ENCODE measurements around the gene ITPKC.

Gene ITPKC

DNA sequence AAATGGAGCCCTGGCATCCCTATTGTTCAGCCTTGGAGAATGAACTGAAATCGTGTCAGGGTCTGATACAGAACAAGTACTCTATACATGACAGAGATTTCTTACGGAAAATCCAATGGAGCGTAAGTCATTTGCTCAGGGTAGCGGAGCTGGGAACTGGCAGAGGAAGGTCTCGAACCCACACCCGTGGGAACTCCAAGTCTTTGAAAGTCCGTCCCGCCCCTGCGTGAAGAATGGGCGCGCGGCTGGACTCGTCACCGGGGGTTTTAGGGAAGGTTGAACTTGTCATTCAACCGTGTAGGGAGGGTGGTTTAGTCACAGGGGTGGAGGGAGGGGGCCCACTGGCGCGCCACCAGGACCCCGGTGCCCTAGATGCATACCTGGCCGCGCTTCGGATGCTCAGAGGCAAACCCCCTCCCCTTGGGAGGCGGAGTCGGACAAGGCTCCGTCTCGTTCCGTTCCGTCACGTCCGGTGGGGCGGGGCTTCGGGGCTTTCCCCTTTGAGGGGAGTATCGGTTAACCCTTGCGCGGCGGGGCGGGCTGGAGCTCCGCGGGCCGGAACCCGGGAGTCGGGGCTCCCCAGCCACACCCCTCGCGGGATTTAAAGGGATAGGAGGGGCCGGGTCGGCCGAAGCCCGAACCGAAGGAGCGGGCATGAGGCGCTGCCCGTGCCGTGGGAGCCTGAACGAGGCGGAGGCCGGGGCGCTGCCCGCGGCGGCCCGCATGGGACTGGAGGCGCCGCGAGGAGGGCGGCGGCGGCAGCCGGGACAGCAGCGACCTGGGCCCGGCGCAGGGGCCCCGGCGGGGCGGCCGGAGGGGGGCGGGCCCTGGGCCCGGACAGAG is at the start of gene ITPKC, which contains the start of gene COQ8B:
TSS of gene ITPKC (plus strand) at position 631 of the 843 bp plus-strand sequence. CDS start at position 655, 24 bp downstream.
TSS of gene COQ8B (minus strand) at position 405 of the 843 bp plus-strand sequence. CDS start 2,254 bp downstream, outside the sequence.
- DNase-seq, result peak; percentile 68

DNA sequence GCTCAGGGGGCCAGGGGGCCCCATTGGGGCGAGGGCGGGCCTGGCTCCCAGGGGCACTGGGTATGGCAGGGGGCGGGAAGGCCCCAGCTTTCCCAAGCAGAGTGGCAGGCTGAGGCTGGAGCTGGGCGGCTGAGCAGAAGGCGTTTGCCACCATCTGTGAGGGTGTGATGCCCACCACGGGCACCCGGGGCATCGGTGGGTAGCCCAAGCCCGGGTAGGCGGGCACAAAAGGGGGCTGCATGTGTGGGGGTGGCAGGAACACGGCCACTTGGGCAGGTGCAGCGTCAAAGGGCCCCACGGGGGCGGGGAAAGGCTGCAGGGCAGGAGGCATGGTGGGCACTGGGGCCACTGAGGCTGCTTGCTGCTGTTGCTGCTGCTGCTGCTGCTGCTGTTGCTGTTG is 49.3 kb upstream of the ITPKC start:
- DNase-seq, result no peak

DNA sequence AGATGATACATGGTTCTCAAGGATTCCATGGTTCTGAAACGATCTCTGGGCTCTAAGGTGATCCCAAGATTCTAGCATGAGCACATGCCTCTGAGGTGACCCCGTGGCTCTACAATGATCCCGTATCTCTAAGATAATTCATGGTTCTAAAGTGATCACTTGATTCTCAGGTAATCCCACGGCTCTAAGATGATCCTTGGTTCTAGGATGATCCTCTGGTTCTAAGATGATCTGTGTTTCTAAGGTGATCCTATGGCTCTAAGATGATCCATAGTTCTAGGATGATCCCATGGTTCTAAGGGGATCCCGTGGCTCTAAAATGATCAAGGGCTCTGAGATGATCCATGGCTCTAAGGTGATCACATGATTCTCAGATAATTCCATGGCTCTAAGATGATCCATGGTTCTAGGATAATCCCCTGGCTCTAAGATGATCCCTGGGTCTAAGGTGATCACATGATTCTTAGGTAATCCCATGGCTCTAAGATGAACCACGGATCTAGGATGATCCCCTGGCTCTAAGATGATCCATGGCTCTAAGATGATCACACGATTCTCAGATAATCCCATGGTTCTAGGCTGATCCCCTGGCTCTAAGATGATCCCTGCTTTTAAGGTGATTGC is 47.8 kb upstream of the ITPKC start:
- DNase-seq, result no peak

GRCh38 chr19:40671404-40671803 is 45.5 kb upstream of the ITPKC start:
- no peak for DNase-seq

DNA sequence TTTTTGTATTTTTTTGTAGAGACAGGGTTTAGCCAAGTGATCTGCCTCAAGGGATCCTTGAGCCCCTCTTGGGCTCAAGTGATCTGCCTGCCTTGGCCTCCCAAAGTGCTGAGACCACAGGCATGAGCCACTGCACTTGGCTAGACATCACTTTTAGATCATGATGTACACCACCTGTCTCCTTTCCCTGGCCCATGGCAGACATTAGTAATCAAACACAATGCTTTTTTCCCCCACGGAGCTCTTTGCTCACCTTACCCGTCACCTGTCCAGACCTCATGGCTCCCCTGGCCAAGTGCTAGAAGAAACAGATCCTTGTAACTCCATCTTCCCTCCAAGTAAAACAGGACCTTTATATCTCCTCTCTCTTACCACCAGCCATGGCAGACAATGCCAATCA is 44.9 kb upstream of the ITPKC start:
- no peak for DNase-seq

DNA sequence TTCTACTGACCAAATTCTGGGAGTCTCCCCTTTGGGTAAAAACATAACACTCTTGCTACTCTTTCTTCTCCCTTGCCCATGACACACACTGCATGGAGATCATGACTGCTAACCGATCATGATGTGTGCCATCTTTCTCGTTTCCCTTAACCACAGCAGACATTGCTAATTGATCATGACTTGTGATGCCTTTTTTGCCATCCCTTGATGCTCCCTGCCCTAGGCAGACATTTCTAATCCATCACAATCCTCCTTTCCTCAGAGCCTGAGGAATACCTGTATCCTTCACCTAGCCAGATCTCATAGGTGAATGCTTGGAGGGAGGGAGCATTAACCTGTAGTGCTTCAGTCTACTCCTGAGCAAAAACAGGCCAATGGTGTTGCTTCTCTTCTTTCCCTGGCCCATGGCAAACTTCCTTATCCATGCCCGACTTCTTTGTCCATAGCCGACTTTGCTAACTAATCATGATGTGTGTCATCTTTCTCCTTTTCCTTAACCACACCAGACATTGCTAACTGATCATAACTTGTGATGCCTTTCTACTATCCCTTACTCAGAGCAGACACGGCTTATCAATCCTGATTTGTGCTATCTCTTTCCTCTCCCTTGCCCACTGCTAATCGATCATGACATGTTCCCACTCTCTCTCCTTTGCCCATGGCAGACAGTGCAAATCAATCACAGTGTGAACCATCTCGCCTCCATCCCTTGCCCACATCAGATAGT is 44.2 kb upstream of the ITPKC start:
- DNase-seq, result no peak

DNA sequence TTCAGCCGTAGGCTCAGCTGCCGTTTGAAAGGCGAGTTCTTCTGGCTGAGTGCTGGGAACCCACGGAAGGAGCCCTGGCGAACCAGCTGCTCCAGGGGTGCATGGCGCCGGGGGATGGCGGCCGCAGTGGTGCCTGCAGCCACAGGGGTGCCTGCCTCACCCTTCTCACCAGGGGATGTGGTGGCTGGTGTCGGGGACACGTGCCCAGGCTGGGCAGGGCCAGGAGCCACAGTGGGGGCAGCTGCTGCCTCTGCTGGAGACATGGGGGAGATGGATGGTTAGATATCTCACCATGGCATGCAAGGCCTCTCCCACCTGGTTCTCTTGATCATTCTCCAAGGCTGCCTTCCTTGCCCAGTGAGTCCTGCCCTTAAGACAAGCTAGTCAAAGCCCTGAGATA is 43.5 kb upstream of the ITPKC start:
- no peak for DNase-seq

- DNase-seq, result no peak
These were observed 42.6 kb upstream of the ITPKC start for GRCh38 chr19:40674291-40674690.

- no peak for DNase-seq
These were observed 39.8 kb upstream of the ITPKC start for GRCh38 chr19:40677156-40677555.

GRCh38 chr19:40681039-40681438 is 35.9 kb upstream of the ITPKC start:
- no peak for DNase-seq

- no peak for DNase-seq
These were observed 34.4 kb upstream of the ITPKC start for GRCh38 chr19:40682431-40682964.

DNA sequence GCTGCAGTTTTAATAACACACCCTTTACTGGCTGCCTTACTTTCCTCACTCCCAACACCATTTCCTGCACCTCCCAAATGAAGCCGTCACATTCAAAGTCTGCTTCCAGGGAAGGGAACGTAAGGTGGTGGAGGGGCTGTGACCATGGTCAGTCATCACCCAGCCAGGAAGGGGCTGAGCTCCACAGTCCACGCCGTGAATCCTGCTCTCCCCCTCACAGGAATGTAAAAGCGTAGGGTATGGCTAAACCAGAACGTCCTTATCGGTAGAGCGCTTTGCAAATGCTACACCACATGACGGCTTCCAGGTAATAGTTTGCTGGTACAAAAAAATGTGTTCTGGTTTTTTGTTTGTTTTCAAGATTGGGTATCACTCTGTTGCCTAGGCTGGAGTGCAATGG is 33.5 kb upstream of the ITPKC start:
- no peak for DNase-seq

GRCh38 chr19:40684280-40684679 is 32.6 kb upstream of the ITPKC start:
- DNase-seq, result no peak

- no peak for DNase-seq
These were observed 31.8 kb upstream of the ITPKC start for GRCh38 chr19:40685016-40685526.

- DNase-seq, result no peak
These were observed 31.3 kb upstream of the ITPKC start for GRCh38 chr19:40685563-40685962.

DNA sequence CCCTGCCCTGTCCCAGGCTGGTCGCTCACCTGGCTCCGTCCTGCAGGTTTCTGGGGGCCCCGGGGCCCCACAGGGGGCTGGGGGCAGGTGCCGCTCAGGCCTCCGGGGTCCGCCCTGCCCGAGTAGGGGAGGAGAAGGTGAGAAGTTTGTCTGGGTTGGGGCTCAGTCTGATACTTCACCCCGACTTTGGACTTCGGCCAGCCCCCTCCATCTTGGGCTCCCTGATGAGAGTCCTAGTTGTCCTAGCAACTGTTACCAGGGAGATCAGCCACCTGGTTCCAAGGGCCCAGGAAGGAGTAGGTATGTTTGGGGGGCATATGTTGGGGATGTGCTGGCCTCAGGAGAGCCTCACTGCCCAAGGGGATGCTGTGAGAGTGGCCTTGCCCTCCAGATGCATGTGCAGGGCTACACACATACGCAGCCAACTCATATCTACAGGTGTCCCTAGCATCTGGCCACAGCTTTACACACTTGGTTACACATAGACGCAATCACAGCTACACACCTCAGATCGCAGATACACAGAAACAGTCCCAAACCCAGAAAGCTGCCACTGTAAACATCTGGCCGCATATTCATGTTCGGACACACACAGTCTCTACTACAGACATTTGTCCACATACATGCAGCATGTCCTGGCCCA is 29.9 kb upstream of the ITPKC start:
- DNase-seq, result no peak

DNA sequence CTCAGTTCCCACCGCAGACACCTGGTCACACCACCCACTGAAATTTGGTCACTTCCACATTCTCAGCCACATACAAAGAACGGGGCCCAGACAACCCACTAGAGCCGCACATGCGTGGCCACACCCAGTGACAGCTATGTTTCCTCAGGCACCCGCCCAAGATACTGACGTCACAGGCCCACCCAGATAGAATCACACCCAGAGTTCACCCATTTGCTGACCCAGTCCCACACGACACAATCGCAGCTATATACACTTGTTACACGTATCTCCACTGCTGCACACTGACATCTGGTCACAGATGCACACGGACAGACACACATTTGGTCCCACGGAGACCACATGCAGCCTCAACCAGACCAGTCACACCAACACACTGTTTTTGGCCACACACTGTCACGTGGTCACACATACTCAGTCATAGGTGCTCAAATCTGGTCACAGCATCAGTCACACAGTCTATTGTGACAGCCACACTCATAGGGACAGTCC is 29.3 kb upstream of the ITPKC start:
- no peak for DNase-seq

DNA sequence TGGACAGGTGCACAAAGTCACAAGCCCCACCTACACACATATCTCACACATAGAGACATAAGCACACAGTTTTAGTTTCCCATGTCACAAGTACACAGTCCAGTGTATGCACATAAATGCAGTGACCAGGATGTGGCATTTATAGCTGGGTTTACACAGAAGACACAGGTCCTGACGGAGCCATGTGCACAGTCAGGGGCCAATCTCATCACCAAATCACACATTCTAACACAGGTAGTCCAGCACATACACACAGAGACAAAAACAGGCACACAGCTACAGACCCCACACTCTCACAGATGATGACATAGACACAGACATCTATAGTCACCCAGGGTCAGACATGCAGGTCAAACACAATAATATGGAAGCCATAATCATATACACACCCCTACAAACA is 28.6 kb upstream of the ITPKC start:
- DNase-seq, result no peak

DNA sequence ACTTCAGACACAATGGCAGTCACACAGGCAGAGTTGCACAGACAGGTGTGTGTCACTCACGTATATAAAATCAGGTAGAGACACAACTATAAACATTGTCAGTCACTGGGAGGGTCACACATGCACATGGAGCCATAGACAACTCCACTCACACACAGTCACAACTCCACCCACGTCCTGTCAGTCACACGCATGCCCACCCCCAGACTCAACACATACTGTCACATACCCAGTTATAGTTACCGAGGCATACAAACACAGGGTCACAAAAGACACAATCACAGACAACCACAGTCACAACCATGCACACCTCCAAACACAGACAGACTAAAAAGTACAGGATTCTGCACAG is 27.9 kb upstream of the ITPKC start:
- no peak for DNase-seq

GRCh38 chr19:40689339-40690049 is 27.4 kb upstream of the ITPKC start:
- no peak for DNase-seq

- no peak for DNase-seq
These were observed 26.7 kb upstream of the ITPKC start, which contains the start of gene NUMBL for GRCh38 chr19:40690050-40690692. TSS of gene NUMBL (minus strand) at chr19:40690651. CDS start at chr19:40690483, 168 bp downstream.

All from NCI-H187 treated with DMSO at 0.1 percent for 48 hours (cell line).